HL-60 (cell line): Measurements from ENCODE around the gene AJUBA.
A peak's percentile ranks its signal among the peaks of the same experiment; 100 is the strongest.
"Not testable (repeated sequence)": the region's sequence is repeated elsewhere in the genome, so short reads cannot be mapped to it uniquely, and the experiment has no call there.

ENCODE experiments used
- DNase-seq, 2 experiments: peaks; one replicate each; pipeline ENCODE4 v3.0.0-alpha.2; 2010 to 2020; ENCODE audit warnings: low read depth in 1 of 2, low spot score in 1 of 2
- H3K27ac ChIP-seq: fragments of 250-450 bp; sonication (Bioruptor Pico); replicated peaks from 2 replicates; pipeline ENCODE4 v1.5.1; 2020; ENCODE audit warnings: mild to moderate bottlenecking, moderate library complexity
- H3K27me3 ChIP-seq: fragments of 250-450 bp; sonication (Bioruptor Pico); 2 replicates; pipeline ENCODE4 v1.5.1; 2021; ENCODE audit warnings: mild to moderate bottlenecking, moderate library complexity; ENCODE audit not compliant: insufficient read depth, poor library complexity, severe bottlenecking
- H3K4me3 ChIP-seq: replicated peaks from 2 replicates; pipeline ENCODE4 v1.5.1; 2011; ENCODE audit warnings: mild to moderate bottlenecking, control low read depth, low read length; ENCODE audit not compliant: insufficient read depth
- CTCF ChIP-seq: IDR thresholded peaks from one replicate; pipeline ENCODE4 v1.5.1; 2011; ENCODE audit warnings: low read length, control low read depth, inconsistent platforms; ENCODE audit not compliant: insufficient read depth
- GABPA ChIP-seq: IDR thresholded peaks from 2 replicates; pipeline ENCODE4 v1.6.1; 2012; ENCODE audit warnings: low read depth
- POLR2AphosphoS5 ChIP-seq: IDR thresholded peaks from 2 replicates; pipeline ENCODE4 v1.6.1; 2012; ENCODE audit warnings: low read depth
- SPI1 ChIP-seq: IDR thresholded peaks from 2 replicates; pipeline ENCODE4 v1.6.1; 2012; ENCODE audit warnings: low read depth, mild to moderate bottlenecking, borderline replicate concordance
- TF ChIP-seq, protein P1 (sequence below): IDR thresholded peaks from 2 replicates; pipeline ENCODE4 v1.6.1; 2012; ENCODE audit warnings: low read depth; ENCODE audit not compliant: insufficient replicate concordance

The AJUBA gene

GRCh38 chr14:23015618-23016017 lies 33.3 kb upstream of the AJUBA start:
- TF ChIP-seq GABPA (no peak), POLR2AphosphoS5 (no peak), SPI1 (no peak), CTCF (no peak)
- TF ChIP-seq, protein P1, sequence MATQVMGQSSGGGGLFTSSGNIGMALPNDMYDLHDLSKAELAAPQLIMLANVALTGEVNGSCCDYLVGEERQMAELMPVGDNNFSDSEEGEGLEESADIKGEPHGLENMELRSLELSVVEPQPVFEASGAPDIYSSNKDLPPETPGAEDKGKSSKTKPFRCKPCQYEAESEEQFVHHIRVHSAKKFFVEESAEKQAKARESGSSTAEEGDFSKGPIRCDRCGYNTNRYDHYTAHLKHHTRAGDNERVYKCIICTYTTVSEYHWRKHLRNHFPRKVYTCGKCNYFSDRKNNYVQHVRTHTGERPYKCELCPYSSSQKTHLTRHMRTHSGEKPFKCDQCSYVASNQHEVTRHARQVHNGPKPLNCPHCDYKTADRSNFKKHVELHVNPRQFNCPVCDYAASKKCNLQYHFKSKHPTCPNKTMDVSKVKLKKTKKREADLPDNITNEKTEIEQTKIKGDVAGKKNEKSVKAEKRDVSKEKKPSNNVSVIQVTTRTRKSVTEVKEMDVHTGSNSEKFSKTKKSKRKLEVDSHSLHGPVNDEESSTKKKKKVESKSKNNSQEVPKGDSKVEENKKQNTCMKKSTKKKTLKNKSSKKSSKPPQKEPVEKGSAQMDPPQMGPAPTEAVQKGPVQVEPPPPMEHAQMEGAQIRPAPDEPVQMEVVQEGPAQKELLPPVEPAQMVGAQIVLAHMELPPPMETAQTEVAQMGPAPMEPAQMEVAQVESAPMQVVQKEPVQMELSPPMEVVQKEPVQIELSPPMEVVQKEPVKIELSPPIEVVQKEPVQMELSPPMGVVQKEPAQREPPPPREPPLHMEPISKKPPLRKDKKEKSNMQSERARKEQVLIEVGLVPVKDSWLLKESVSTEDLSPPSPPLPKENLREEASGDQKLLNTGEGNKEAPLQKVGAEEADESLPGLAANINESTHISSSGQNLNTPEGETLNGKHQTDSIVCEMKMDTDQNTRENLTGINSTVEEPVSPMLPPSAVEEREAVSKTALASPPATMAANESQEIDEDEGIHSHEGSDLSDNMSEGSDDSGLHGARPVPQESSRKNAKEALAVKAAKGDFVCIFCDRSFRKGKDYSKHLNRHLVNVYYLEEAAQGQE: no peak
- Histone ChIP-seq H3K27ac (peak overlapping the region; percentile 63), H3K27me3 (no peaks in the 10 kb centered on the region), H3K4me3 (no peak overlapping the region)
- DNase-seq: no peak

- H3K27me3 ChIP-seq, H3K4me3 ChIP-seq, DNase-seq, H3K27ac ChIP-seq: not testable (repeated sequence)
Observed at GRCh38 chr14:23013749-23014054, 31.4 kb upstream of the AJUBA start.

DNA sequence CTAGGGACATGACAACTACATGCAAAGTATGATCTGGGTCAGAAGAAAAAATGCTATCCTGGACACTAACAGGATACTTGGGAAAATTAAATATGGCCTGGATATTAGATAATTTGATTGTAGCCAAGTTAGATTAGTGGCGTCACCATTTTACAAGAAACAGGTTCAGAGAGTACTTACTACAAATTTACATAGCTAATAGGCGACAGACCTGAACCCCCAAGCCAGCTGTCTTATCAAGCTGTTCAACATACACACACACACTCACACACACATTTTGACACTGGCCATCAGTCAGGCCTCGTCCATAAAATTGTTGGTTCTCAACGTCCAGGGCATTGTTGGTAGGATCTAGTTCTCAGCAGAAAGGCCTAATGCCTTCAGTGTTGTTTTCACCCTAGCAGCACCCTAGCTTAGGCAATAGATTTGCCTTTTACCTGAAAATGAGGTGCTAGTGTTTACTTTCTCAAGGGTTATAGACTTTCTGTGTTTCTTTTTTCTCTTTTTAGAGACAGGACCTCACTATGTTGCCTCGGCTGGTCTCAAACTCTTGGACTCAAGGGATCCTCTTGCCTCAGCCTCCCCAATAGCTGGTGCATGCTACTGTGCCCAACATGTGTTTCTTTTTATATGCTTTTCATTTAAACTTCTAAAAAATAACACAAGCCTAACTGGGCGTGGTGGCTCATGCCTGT lies 30.9 kb upstream of the AJUBA start:
- Histone ChIP-seq H3K4me3 (no peak overlapping the region), H3K27me3 (no peaks in the 10 kb centered on the region), H3K27ac (no peak overlapping the region)
- TF ChIP-seq GABPA: no peak
- TF ChIP-seq CTCF: no peak
- no peak for TF ChIP-seq POLR2AphosphoS5
- TF ChIP-seq SPI1: no peak
- TF ChIP-seq, protein P1: no peak
- DNase-seq: no peak

GRCh38 chr14:23009939-23010726 lies 27.8 kb upstream of the AJUBA start, which contains the start of gene C14orf93:
Gene C14orf93 (minus strand): TSS chr14:23010143. CDS start chr14:22999023, 11,120 bp downstream.
- no peaks in the 10 kb centered on the region for H3K27me3 ChIP-seq
- DNase-seq: peak; percentile 47 to 81
- TF ChIP-seq, protein P1: peak; percentile 39
- TF ChIP-seq GABPA (no peak), SPI1 (peak; percentile 71), POLR2AphosphoS5 (0 out of 2 replicates have a peak, but pooled peaks have one; percentile 37), CTCF (no peak)
- peak within 1 kb of the TSS; percentile 95 for H3K27ac ChIP-seq
- peak within 1 kb of the TSS; percentile 42 for H3K4me3 ChIP-seq
